Keratinocyte (primary cell): ENCODE measurements around the gene SLC44A3.

Source experiments
- CTCF ChIP-seq, 3 experiments: IDR thresholded peaks in 1 of 3; conservative IDR thresholded peaks in 1 of 3; optimal IDR thresholded peaks in 1 of 3; 2 replicates in 2 of 3; 3 replicates in 1 of 3; pipeline versions ENCODE3 to v1.5.1; 2011; ENCODE audit warnings: low read length in 3 of 3, mild to moderate bottlenecking in 3 of 3, moderate library complexity in 2 of 3, control low read depth in 1 of 3, inconsistent platforms in 1 of 3; ENCODE audit not compliant: insufficient read depth in 2 of 3; ENCODE audit errors: extremely low read depth in 1 of 3
- EZH2 ChIP-seq: IDR thresholded peaks from one replicate; pipeline ENCODE4 v1.6.1; 2012; ENCODE audit warnings: inconsistent platforms, mild to moderate bottlenecking, low read length, moderate library complexity

- TF ChIP-seq CTCF (optimal IDR thresholded peaks at IDR 0.05 in 1 of 3, IDR thresholded peaks at IDR 0.05 in 1 of 3, conservative IDR thresholded peaks at IDR 0.05 in 1 of 3; ENCODE audit: extremely low read depth in 1 of 3, insufficient read depth in 2 of 3, low read length in 3 of 3) = no peak
- no peak for TF ChIP-seq EZH2
Measured at GRCh38 chr1:94905207-94905606, 85.0 kb downstream of the SLC44A3 start.
